Loucy (cell line): ENCODE data around the gene ELF5.

ENCODE experiments used
- CTCF ChIP-seq: fragments of 200-600 bp; sonication (generic); conservative IDR thresholded peaks from 2 replicates; pipeline ENCODE4 v1.5.1; 2014; ENCODE audit warnings: mild to moderate bottlenecking, antibody characterized with exemption, low read length
- EZH2phosphoT487 ChIP-seq: fragments of 200-600 bp; IDR thresholded peaks from 2 replicates; pipeline ENCODE4 v1.6.1; 2018; ENCODE audit warnings: antibody characterized with exemption, mild to moderate bottlenecking, moderate library complexity, borderline replicate concordance

- TF ChIP-seq CTCF = no peak
- TF ChIP-seq EZH2phosphoT487 = no peak
These were observed 12.1 kb downstream of the ELF5 start for GRCh38 chr11:34501500-34501899.
